Parathyroid adenoma (tissue), 2 donors: ENCODE data around the gene FOXN3.

Experiments used
- H2AFZ ChIP-seq: fragments of 300-600 bp; sonication (generic); one replicate; pipeline ENCODE4 v1.7.0; 2017; ENCODE audit warnings: antibody characterized with exemption, mild to moderate bottlenecking
- H3K27ac ChIP-seq: fragments of 300-600 bp; sonication (generic); one replicate; pipeline ENCODE4 v1.7.0; 2017
- H3K27me3 ChIP-seq: fragments of 300-600 bp; sonication (generic); one replicate; pipeline ENCODE4 v1.7.0; 2017; ENCODE audit warnings: low read length; ENCODE audit not compliant: control insufficient read depth, insufficient read depth
- H3K36me3 ChIP-seq: fragments of 300-600 bp; sonication (generic); one replicate; pipeline ENCODE4 v1.7.0; 2017; ENCODE audit warnings: low read length; ENCODE audit not compliant: control insufficient read depth, insufficient read depth
- H3K4me1 ChIP-seq: fragments of 300-600 bp; sonication (generic); one replicate; pipeline ENCODE4 v1.7.0; 2017; ENCODE audit warnings: control low read depth
- H3K4me2 ChIP-seq: fragments of 300-600 bp; sonication (generic); one replicate; pipeline ENCODE4 v1.7.0; 2017; ENCODE audit warnings: low read length
- H3K4me3 ChIP-seq: fragments of 300-600 bp; sonication (generic); one replicate; pipeline ENCODE4 v1.7.0; 2017; ENCODE audit warnings: low read depth, low read length
- H3K79me2 ChIP-seq: fragments of 300-600 bp; sonication (generic); one replicate; pipeline ENCODE4 v1.7.0; 2017; ENCODE audit warnings: control low read depth
- H3K9ac ChIP-seq: fragments of 300-600 bp; sonication (generic); one replicate; pipeline ENCODE4 v1.7.0; 2017; ENCODE audit warnings: mild to moderate bottlenecking
- H3K9me3 ChIP-seq: fragments of 300-600 bp; sonication (generic); one replicate; pipeline ENCODE4 v1.7.0; 2017; ENCODE audit warnings: low read length; ENCODE audit not compliant: control insufficient read depth
- CTCF ChIP-seq: fragments of 300-600 bp; sonication (generic); IDR thresholded peaks from one replicate; pipeline ENCODE4 v1.7.0; 2017; ENCODE audit warnings: antibody characterized with exemption, mild to moderate bottlenecking
- donor health status: primary hyperparathyroidism.

FOXN3 gene

GRCh38 chr14:89428546-89429198 is 11.6 kb upstream of the FOXN3 start:
- Histone ChIP-seq H3K27me3 (no peaks in the 10 kb centered on the region), H3K36me3 (no peaks in the 10 kb centered on the region), H3K4me1 (peaks cover 6% of the 10 kb centered on the region), H3K27ac (no peak overlapping the region), H2AFZ (no peak overlapping the region), H3K9ac (no peak overlapping the region), H3K79me2 (peaks cover 5% of the 10 kb centered on the region), H3K4me2 (no peak overlapping the region), H3K9me3 (no peaks in the 10 kb centered on the region), H3K4me3 (no peak overlapping the region)
- TF ChIP-seq CTCF, result no peak

GRCh38 chr14:89428173-89428523 is 11.1 kb upstream of the FOXN3 start:
- peaks cover 6% of the 10 kb centered on the region for H3K4me1 ChIP-seq
- no peaks in the 10 kb centered on the region for H3K36me3 ChIP-seq
- no peaks in the 10 kb centered on the region for H3K27me3 ChIP-seq
- H3K79me2 ChIP-seq, result peaks cover 5% of the 10 kb centered on the region
- no peak overlapping the region for H3K4me2 ChIP-seq
- no peak overlapping the region for H3K27ac ChIP-seq
- no peak overlapping the region for H3K4me3 ChIP-seq
- no peak overlapping the region for H3K9ac ChIP-seq
- no peak overlapping the region for H2AFZ ChIP-seq
- H3K9me3 ChIP-seq, result no peaks in the 10 kb centered on the region
- no peak for TF ChIP-seq CTCF

- Histone ChIP-seq H2AFZ (no peak overlapping the region), H3K4me1 (peaks cover 11% of the 10 kb centered on the region), H3K4me3 (no peak overlapping the region), H3K36me3 (no peaks in the 10 kb centered on the region), H3K9me3 (no peaks in the 10 kb centered on the region), H3K79me2 (peaks cover 5% of the 10 kb centered on the region), H3K9ac (no peak overlapping the region), H3K27ac (no peak overlapping the region), H3K27me3 (no peaks in the 10 kb centered on the region), H3K4me2 (no peak overlapping the region)
- no peak for TF ChIP-seq CTCF
Observed at GRCh38 chr14:89427426-89428172, 10.6 kb upstream of the FOXN3 start.

- Histone ChIP-seq H3K4me2 (no peak overlapping the region), H2AFZ (no peak overlapping the region), H3K4me1 (peaks cover 12% of the 10 kb centered on the region), H3K79me2 (peaks cover 2% of the 10 kb centered on the region), H3K9ac (no peak overlapping the region), H3K4me3 (no peak overlapping the region), H3K27me3 (no peaks in the 10 kb centered on the region), H3K27ac (no peak overlapping the region), H3K9me3 (no peaks in the 10 kb centered on the region), H3K36me3 (no peaks in the 10 kb centered on the region)
- TF ChIP-seq CTCF, result no peak
Observed at GRCh38 chr14:89425931-89426330, 8.9 kb upstream of the FOXN3 start.

- Histone ChIP-seq H3K9ac (no peak overlapping the region), H3K4me3 (no peak overlapping the region), H3K36me3 (no peaks in the 10 kb centered on the region), H3K4me2 (no peak overlapping the region), H3K27me3 (no peaks in the 10 kb centered on the region), H2AFZ (no peak overlapping the region), H3K27ac (no peak overlapping the region), H3K9me3 (no peaks in the 10 kb centered on the region), H3K4me1 (peaks cover 12% of the 10 kb centered on the region), H3K79me2 (peaks cover 2% of the 10 kb centered on the region)
- TF ChIP-seq CTCF, result no peak
Observed at GRCh38 chr14:89424241-89424640, 7.2 kb upstream of the FOXN3 start.
